ENCODE data around the gene DGKB.

- no peak for TF ChIP-seq EP300 (IDR thresholded peaks at IDR 0.05; ENCODE audit: low read depth)
- TF ChIP-seq CTCF (IDR thresholded peaks at IDR 0.05), result no peak
- TF ChIP-seq POLR2A (IDR thresholded peaks at IDR 0.05), result no peak
Observed at GRCh38 chr7:14260011-14260410, 642.5 kb downstream of the DGKB start.
